K562 (cell line): ENCODE results near the gene UCKL1. TPM values are rescaled to one million over a fixed set of nuclear protein-coding genes. Genes with fewer than 3 reads are reported as not detected.

Experiments used
- CBFA2T2 ChIP-seq: fragments of 450-650 bp; conservative IDR thresholded peaks from 2 replicates; pipeline ENCODE4 v1.6.1; 2017; ENCODE audit warnings: mild to moderate bottlenecking
- CEBPG ChIP-seq, 3 experiments: fragments of 200-800 bp in 1 of 3; sonication (Bioruptor generic) in 1 of 3; sonication (generic) in 1 of 3; formaldehyde crosslinking in 1 of 3; IDR thresholded peaks in 2 of 3; conservative IDR thresholded peaks in 1 of 3; 2 replicates each; pipeline versions ENCODE4 v1.6.1 to v1.8.0; 2016 to 2022; ENCODE audit warnings: missing compliant biosample characterization in 2 of 3, missing genetic modification characterization in 2 of 3, mild to moderate bottlenecking in 1 of 3, missing genetic modification reagents in 1 of 3
- CHD1 ChIP-seq: fragments of 200-600 bp; sonication (generic); IDR thresholded peaks from one replicate; pipeline ENCODE4 v1.6.1; 2012; ENCODE audit warnings: mild to moderate bottlenecking, moderate library complexity, low read length, inconsistent platforms
- DNMT1 ChIP-seq: fragments of 450-650 bp; IDR thresholded peaks from 2 replicates; pipeline ENCODE4 v1.6.1; 2016; ENCODE audit warnings: antibody characterized with exemption, mild to moderate bottlenecking
- FOXJ3 ChIP-seq: sonication (generic); formaldehyde crosslinking; IDR thresholded peaks from 2 replicates; pipeline ENCODE4 v1.4.0; 2020; ENCODE audit warnings: mild to moderate bottlenecking, missing genetic modification reagents
- MBD2 ChIP-seq: sonication (generic); IDR thresholded peaks from 2 replicates; pipeline ENCODE4 v1.6.1; 2016; ENCODE audit warnings: low read depth, borderline replicate concordance
- NONO ChIP-seq, 2 experiments: fragments of 200-400 bp in 1 of 2; fragments of 450-650 bp in 1 of 2; formaldehyde crosslinking in 1 of 2; IDR thresholded peaks; 2 replicates each; pipeline ENCODE4 v1.6.1; 2017; ENCODE audit warnings: low read depth in 2 of 2, mild to moderate bottlenecking in 2 of 2, moderate library complexity in 2 of 2, low read length in 1 of 2
- PHF8 ChIP-seq: fragments of 200-600 bp; sonication (generic); IDR thresholded peaks from 2 replicates; pipeline ENCODE4 v1.6.1; 2012; ENCODE audit warnings: mixed run types, mild to moderate bottlenecking, inconsistent platforms, low read length, moderate library complexity, borderline replicate concordance
- ZFX ChIP-seq: sonication (generic); formaldehyde crosslinking; IDR thresholded peaks from 2 replicates; pipeline ENCODE4 v1.8.0; 2022; ENCODE audit warnings: mild to moderate bottlenecking, missing genetic modification reagents, moderate library complexity
- ZNF280B ChIP-seq: fragments of 250-450 bp; sonication (Bioruptor Pico); IDR thresholded peaks from 2 replicates; pipeline ENCODE4 v1.5.1; 2021; ENCODE audit warnings: mild to moderate bottlenecking
- ZNF511 ChIP-seq: sonication (generic); formaldehyde crosslinking; IDR thresholded peaks from 2 replicates; pipeline ENCODE4 v1.8.0; 2022; ENCODE audit warnings: mild to moderate bottlenecking, missing genetic modification reagents
- ZNF79 ChIP-seq: fragments of 250-450 bp; sonication (Bioruptor Pico); IDR thresholded peaks from 2 replicates; pipeline ENCODE4 v1.4.0; 2020; ENCODE audit warnings: low read depth, mild to moderate bottlenecking, moderate library complexity
- polyA plus RNA-seq, 8 experiments: library from polyadenylated mRNA; depleted of rRNA in 4 of 8; stranded (reverse) in 5 of 8; unstranded in 3 of 8; fragments of >200 nt; fragmentation: Nextera tagmentation in 2 of 8; fragmentation: Illumina TruSeq in 1 of 8; extraction: Ambion mirVana in 2 of 8; extraction: Trizol in 1 of 8; gene quantifications; 2 replicates each; pipeline versions ENCODE4 v1.2.1 to v1.2.3, GENCODE V29; 2011 to 2014; ENCODE audit warnings: inconsistent platforms in 1 of 8, missing spikeins in 1 of 8
- total RNA-seq, 7 experiments: library from RNA; depleted of rRNA in 6 of 7; stranded (reverse); fragments of >200 nt in 6 of 7; fragmentation: Illumina TruSeq in 2 of 7; extraction: Trizol in 2 of 7; gene quantifications; 2 replicates each; pipeline versions ENCODE4 v1.2.1 to v1.2.3, GENCODE V29; 2011 to 2021; ENCODE audit warnings: low replicate concordance in 1 of 7
- TF ChIP-seq, protein P1 (sequence below): fragments of 200-400 bp; formaldehyde crosslinking; IDR thresholded peaks from 2 replicates; pipeline ENCODE4 v1.6.1; 2017; ENCODE audit warnings: mild to moderate bottlenecking, low read depth, low read length, moderate library complexity
- TF ChIP-seq, protein P2 (sequence below), 3 experiments: fragments of 200-800 bp in 1 of 3; sonication (Bioruptor generic) in 1 of 3; sonication (generic) in 1 of 3; formaldehyde crosslinking in 1 of 3; IDR thresholded peaks; 2 replicates each; pipeline versions ENCODE4 v1.6.1 to v1.8.0; 2016 to 2022; ENCODE audit warnings: mild to moderate bottlenecking in 2 of 3, missing compliant biosample characterization in 2 of 3, missing genetic modification characterization in 2 of 3, missing genetic modification reagents in 1 of 3
- TF ChIP-seq, protein P3 (sequence below): sonication (generic); formaldehyde crosslinking; IDR thresholded peaks from 2 replicates; pipeline ENCODE4 v1.8.1; 2023; ENCODE audit warnings: missing genetic modification reagents, mild to moderate bottlenecking, borderline replicate concordance

The UCKL1 gene
- total and polyA plus RNA-seq, 9 of the 15 experiments (the other 6 are each of a cell fraction or from before 2014, with no cell fraction given), result 3.1 to 52.8 (median 24.2) TPM

- TF ChIP-seq, protein P1, sequence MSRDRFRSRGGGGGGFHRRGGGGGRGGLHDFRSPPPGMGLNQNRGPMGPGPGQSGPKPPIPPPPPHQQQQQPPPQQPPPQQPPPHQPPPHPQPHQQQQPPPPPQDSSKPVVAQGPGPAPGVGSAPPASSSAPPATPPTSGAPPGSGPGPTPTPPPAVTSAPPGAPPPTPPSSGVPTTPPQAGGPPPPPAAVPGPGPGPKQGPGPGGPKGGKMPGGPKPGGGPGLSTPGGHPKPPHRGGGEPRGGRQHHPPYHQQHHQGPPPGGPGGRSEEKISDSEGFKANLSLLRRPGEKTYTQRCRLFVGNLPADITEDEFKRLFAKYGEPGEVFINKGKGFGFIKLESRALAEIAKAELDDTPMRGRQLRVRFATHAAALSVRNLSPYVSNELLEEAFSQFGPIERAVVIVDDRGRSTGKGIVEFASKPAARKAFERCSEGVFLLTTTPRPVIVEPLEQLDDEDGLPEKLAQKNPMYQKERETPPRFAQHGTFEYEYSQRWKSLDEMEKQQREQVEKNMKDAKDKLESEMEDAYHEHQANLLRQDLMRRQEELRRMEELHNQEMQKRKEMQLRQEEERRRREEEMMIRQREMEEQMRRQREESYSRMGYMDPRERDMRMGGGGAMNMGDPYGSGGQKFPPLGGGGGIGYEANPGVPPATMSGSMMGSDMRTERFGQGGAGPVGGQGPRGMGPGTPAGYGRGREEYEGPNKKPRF, result no peak
- TF ChIP-seq ZFX (CRISPR knock-in tag), result no peak; the same call in 1 of the 2 replicates
- no peak for TF ChIP-seq MBD2
- no peak for TF ChIP-seq CBFA2T2
- TF ChIP-seq CEBPG (CRISPR knock-in tag; IDR thresholded peaks at IDR 0.05), result no peak
- TF ChIP-seq CEBPG (tag; conservative IDR thresholded peaks at IDR 0.05 in 1 of 2, IDR thresholded peaks at IDR 0.05 in 1 of 2), result no peak
- no peak for TF ChIP-seq FOXJ3
- no peak for TF ChIP-seq ZNF280B
- TF ChIP-seq ZNF79, result no peak
- no peak for TF ChIP-seq DNMT1
- TF ChIP-seq, protein P2, sequence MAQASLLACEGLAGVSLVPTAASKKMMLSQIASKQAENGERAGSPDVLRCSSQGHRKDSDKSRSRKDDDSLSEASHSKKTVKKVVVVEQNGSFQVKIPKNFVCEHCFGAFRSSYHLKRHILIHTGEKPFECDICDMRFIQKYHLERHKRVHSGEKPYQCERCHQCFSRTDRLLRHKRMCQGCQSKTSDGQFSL (CRISPR knock-in tag; IDR thresholded peaks at IDR 0.05), result no peak
- TF ChIP-seq, protein P2 (tag; IDR thresholded peaks at IDR 0.05), result no peak
- TF ChIP-seq, protein P3, sequence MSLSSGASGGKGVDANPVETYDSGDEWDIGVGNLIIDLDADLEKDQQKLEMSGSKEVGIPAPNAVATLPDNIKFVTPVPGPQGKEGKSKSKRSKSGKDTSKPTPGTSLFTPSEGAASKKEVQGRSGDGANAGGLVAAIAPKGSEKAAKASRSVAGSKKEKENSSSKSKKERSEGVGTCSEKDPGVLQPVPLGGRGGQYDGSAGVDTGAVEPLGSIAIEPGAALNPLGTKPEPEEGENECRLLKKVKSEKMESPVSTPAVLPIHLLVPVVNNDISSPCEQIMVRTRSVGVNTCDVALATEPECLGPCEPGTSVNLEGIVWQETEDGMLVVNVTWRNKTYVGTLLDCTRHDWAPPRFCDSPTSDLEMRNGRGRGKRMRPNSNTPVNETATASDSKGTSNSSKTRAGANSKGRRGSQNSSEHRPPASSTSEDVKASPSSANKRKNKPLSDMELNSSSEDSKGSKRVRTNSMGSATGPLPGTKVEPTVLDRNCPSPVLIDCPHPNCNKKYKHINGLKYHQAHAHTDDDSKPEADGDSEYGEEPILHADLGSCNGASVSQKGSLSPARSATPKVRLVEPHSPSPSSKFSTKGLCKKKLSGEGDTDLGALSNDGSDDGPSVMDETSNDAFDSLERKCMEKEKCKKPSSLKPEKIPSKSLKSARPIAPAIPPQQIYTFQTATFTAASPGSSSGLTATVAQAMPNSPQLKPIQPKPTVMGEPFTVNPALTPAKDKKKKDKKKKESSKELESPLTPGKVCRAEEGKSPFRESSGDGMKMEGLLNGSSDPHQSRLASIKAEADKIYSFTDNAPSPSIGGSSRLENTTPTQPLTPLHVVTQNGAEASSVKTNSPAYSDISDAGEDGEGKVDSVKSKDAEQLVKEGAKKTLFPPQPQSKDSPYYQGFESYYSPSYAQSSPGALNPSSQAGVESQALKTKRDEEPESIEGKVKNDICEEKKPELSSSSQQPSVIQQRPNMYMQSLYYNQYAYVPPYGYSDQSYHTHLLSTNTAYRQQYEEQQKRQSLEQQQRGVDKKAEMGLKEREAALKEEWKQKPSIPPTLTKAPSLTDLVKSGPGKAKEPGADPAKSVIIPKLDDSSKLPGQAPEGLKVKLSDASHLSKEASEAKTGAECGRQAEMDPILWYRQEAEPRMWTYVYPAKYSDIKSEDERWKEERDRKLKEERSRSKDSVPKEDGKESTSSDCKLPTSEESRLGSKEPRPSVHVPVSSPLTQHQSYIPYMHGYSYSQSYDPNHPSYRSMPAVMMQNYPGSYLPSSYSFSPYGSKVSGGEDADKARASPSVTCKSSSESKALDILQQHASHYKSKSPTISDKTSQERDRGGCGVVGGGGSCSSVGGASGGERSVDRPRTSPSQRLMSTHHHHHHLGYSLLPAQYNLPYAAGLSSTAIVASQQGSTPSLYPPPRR, result no peak
- TF ChIP-seq ZNF511, result 0 out of 2 replicates have a peak, but pooled peaks have one; percentile 59
- TF ChIP-seq CHD1, result peak; percentile 44
- TF ChIP-seq PHF8, result peak; percentile 66; the same call in 1 of the 2 replicates
- no peak for TF ChIP-seq NONO (IDR thresholded peaks at IDR 0.05; ENCODE audit: low read depth in 2 of 2, low read length in 1 of 2)
Observed at GRCh38 chr20:63957004-63957689, 931 bp upstream of the UCKL1 start (continued).
